Hematopoietic multipotent progenitor cell treated with erythropoietin and hydrocortisone succinate and interleukin-3 and kit ligand, for 15 days (in vitro differentiated cells): Measurements from ENCODE around the gene RIPK4.

Experiments
- DNase-seq: peaks from one replicate; pipeline ENCODE4 v3.0.0-alpha.2; 2015; ENCODE audit warnings: low spot score

Gene RIPK4

DNA sequence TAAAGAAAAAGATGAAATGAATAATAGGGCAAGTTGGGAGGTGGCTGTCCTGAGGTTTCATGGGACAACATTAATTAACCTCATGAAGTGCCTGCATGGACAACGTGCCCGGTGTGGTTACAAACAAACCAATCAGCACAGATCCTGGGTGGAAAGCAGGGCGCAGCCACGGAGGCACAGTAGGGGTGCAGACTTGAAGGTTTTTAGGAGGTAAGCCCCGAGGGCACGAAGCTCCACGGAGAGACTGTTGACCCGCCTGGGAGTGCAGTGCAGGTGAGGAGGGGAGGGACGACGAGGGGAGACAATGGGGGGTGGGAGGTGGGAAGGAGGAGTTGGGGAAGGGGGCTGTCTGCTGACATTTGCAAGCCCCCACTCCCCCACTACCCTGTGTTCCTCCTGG lies 2.3 kb upstream of the RIPK4 start:
- no peak for DNase-seq

DNA sequence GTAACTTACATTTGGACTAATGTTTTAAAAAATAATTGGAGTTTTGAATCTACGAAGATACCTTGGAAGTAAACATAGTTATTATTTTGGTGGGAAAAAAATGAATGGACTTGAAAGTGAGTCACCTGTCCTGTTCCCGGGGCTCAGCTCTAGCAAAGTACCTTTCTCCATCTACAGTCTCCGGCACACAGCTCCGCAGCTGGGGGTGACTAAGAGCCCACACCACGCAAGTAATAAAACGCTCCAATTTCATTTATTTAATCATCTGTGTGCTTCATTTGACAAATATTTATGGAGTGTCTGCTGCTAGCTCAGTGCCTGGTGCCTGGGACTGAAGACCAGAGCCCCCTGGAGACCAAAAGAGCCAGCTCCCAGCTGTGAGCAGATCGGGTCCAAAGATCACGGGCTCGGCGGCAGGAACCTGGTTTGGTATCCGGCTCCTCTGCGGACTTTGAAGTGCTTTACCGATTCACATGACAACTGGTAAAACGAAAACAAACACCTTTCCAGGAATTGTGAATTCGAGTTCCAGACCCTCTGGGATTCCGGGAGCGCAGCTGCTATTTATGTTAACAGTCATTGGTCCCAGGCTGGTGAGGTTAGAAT lies 1.7 kb upstream of the RIPK4 start:
- DNase-seq = no peak

DNA sequence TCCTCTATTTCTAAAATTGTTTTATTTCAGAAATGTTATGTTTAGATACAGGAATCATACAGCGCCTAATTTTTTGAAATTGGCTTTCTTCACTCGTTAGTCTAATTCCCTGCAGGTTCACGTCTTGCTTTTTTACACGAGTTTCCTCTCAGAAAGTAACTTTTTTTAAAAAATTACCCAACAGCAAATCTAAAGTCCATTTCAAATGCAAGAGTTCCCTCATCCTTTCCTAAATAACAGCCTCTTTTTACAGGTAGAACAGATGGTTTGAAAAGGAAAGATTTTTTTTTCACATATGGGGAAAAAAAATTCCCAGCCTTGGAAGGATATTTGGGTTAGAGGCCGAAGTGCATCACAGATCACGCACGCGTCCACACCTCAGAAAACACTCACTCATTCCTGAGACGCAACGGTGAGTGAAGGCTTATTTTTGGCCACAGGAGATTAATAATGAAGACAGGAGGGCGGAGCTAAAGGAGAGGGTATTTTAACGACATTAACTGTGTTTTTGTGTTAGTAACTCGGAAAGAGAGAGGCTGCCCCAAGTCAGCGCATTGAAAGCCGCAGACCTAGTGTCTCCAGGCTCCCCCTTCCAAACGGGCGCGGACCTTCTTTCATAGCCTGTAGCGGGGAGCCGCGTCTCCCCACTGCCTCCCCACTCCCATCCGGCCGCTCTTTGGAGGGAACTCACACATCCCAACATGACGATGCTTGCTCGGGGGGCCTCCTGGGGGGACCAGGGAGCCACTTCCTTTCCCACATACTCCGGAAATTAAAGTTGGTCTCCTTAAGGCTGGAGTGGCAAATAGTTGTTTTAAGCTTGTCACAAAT lies 969 bp upstream of the RIPK4 start:
- DNase-seq = no peak

- DNase-seq = no peak
These were observed 624 bp downstream of the RIPK4 start for GRCh38 chr21:41765973-41766882.

DNA sequence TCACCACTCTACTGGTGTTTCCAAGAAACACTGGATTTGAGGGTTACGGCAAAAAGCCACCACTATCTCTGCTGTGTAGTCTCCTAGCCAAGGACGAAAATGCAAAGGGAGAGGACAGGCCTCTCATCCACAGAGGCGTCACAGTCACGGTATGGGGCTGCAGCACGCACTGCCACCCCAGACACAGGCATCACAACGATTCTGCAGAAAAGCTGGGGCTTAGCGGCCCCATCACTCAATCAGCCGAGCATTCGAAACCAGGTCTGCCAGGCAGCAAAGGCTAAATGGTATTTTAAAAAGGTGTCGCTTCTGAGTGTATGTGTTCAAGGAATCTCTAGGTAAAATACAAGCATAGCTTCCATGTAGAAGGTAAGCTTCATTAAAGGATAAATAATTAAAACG lies 1.4 kb downstream of the RIPK4 start:
- no peak for DNase-seq

GRCh38 chr21:41764558-41765419 lies 2.1 kb downstream of the RIPK4 start:
- DNase-seq = no peak

DNA sequence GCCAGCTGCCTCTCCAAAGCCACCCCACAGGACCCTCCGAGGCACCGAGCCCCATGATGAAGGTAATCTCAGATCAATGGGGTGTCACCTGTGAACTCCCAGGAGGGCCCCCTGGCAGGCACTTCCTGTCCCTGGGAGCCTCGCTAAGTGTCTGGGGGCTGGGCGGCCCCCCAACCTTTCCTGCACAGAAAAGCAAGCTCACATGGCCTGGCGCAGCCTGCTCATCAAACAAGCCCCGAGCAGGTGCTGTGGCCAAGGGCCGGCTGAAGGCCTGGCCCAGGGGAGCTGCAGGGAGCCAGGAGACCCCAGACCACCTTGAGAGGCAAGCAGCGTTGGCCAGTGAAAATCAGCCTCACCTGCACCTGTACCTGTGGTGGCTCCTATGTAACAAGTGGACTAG lies 2.9 kb downstream of the RIPK4 start:
- DNase-seq = no peak

- no peak for DNase-seq
These were observed 3.4 kb downstream of the RIPK4 start for GRCh38 chr21:41763398-41763931.

DNA sequence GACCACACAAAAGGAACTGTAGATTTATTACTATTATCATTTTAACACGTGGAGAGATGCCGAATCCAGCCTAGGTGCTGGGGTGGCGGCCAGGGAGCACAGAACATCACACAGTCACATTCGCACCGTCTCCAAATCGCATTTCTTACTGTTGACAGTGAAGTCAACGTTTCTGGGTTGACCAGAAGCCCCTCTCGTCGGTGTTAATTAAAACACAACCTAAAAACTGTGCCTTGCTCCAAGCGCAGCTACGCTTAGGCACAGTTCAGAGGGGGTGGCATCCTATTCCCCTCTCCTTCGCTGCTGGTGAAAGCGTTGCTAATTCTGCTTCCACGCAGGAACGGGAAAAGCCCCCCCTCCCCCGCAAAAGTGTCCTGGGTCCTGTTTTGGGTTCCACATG lies 4.1 kb downstream of the RIPK4 start:
- DNase-seq = no peak

DNA sequence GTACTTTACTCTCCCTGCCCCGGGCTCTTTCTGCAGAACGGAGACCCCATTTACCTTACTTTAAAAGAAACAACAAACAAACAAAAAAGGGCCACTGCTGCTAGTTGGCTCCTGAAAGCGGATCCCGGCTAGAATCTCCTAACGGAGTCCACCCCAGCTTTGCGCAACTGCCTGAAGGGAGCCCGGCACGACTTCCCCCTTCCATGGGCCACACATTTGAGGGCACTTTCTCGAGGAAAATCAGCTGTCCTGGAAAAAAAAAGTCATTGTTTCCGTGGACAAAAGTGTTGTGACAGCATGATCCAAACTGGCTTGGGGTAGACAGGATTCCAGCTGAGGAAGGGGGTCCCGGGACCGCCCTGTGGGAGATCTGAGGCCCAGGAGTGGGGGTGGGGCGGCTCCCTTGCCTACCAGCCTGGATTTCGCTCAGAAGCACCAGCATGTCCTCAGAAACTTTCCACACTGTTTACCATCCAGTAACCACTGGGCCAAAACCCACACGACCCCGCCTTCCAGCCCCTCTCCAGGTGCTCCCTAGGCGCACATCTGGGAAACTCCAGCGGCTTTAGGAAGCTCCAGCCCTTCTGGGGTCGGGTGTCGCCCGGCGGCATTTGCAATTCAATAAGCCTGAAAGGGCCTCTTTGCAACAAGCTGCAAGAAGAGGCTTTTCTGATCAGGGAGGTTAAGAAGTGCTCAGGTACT lies 4.8 kb downstream of the RIPK4 start:
- no peak for DNase-seq

GRCh38 chr21:41761211-41761933 lies 5.5 kb downstream of the RIPK4 start:
- DNase-seq = no peak

DNA sequence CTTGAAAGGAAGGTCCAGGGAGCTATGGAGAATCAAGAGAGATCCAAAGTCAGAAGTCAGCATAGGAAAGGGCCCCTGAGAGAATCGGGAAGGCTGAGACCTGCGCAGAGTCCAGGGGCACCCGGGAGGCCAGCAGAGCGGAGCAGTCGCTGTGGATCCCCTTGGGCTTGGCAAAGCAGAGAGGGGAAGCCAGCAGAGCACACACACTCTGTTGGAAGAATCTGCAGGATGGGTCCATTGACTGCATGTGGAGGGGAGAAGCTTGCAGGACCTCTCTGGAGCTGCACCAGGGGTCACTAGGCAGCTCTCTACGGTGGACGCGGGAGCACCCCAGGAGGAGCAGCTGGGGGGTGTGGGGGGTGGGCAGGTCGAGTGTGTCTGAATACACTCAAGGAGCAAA lies 6.4 kb downstream of the RIPK4 start:
- no peak for DNase-seq

GRCh38 chr21:41759926-41760325 lies 6.9 kb downstream of the RIPK4 start:
- no peak for DNase-seq

DNA sequence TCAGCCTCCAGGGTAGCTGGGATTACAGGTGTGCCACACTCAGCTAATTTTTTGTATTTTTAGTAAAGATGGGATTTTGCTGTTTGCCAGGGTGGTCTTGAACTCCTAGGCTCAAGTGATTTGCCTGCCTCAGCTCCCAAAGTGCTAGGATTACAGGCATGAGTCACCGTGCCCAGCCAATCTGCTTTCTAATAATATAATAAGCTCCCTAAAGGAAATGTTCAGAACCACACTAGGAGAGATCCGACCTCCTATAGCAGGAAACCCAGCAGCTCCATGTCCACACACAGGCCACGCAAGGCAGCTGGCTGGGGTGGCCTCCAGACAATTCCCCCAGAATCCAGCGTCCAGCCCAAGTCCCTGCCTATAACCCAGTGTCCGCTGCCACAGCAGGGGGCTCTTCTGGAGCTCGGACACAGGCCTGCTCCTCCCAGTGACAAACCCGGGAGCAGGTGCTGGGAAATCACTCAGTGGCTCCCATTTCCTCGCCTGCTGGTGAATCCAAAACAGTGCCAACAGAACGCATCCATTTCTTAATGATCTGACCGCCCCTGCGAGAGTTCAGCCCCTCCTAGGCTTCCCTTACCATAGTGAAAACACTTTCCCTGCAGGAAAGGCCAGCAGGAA lies 7.5 kb downstream of the RIPK4 start:
- DNase-seq = no peak

DNA sequence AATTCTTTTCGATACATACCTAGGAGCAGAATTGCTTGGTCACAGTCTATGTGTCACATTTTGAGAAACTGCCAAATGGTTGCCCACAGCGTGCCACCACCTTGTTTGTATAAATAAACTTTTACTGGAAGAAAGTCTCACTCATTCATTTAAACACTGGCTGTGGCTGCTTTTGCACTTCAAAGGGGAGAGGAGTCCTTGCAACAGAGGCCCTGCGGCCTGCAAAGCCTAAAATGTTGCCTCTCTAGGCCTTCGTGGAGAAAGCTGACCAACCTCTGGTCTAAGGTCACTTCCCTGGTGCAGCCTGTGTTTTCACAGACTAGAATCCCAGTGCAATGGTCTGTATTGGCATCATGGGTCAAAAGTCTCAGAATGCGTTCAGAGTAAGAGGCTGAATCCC lies 8.3 kb downstream of the RIPK4 start:
- no peak for DNase-seq

DNA sequence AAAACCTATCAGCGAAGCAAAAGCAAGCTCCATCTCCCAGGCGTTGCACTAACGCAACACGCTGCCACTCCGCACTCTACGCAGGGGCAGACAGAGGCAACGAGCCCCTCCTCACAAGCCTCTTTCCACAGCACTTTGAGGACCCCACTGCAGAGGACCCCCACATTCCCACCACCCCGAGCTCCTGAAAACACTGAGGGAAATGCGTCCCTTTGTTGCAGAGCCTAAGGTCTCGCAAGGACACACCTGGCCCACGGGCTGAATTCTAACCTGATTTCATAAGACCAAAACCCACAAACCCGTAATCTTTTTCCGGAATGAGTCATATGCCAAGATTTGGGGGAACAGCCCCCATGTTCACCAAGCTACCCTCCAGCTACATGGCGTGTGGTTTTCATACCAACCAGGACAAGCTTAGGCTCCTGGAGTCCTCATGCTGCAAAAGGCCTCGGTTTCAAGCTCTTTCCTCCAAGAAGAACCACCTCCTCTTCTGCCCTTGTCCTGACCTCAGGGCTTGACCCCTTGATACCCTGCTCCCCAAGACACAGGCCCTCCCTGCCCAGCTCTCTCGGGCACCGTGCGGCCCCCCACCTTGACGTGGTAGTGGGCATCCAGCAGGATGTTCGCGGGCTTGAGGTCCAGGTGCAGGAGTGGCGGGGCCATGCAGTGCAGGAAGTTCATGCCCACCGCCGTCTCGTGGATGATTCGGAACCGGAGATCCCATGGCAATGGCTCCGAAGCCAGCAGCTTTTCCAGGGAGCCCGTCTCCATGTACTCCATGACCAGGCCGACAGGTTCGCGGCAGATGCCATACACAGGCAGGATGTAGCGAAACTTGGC lies 10.7 kb downstream of the RIPK4 start:
- no peak for DNase-seq

- no peak for DNase-seq
These were observed 11.5 kb downstream of the RIPK4 start for GRCh38 chr21:41755258-41755933.

GRCh38 chr21:41754479-41754891 lies 12.4 kb downstream of the RIPK4 start:
- DNase-seq = no peak
